Hematopoietic multipotent progenitor cell treated with erythropoietin and hydrocortisone succinate and interleukin-3 and kit ligand, for 6 days (in vitro differentiated cells): Measurements from ENCODE around the gene CDH13.

ENCODE experiments used
- DNase-seq: peaks from one replicate; pipeline ENCODE4 v3.0.0-alpha.2; 2015

Gene CDH13

GRCh38 chr16:83329441-83329840 lies 702.7 kb downstream of the CDH13 start:
- no peak for DNase-seq

GRCh38 chr16:83330251-83330650 lies 703.5 kb downstream of the CDH13 start:
- DNase-seq: no peak

- no peak for DNase-seq
Observed at GRCh38 chr16:83335076-83335475, 708.3 kb downstream of the CDH13 start.

GRCh38 chr16:83336603-83337002 lies 709.8 kb downstream of the CDH13 start:
- no peak for DNase-seq

- DNase-seq: no peak
Observed at GRCh38 chr16:83338138-83338537, 711.4 kb downstream of the CDH13 start.

- DNase-seq: no peak
Observed at GRCh38 chr16:83338941-83339340, 712.2 kb downstream of the CDH13 start.

- DNase-seq: no peak
Observed at GRCh38 chr16:83343935-83344366, 717.2 kb downstream of the CDH13 start.

GRCh38 chr16:83345846-83346640 lies 719.3 kb downstream of the CDH13 start:
- no peak for DNase-seq

- no peak for DNase-seq
Observed at GRCh38 chr16:83348991-83349390, 722.2 kb downstream of the CDH13 start.

- no peak for DNase-seq
Observed at GRCh38 chr16:83350481-83350880, 723.7 kb downstream of the CDH13 start.

- DNase-seq: no peak
Observed at GRCh38 chr16:83351846-83352245, 725.1 kb downstream of the CDH13 start.

GRCh38 chr16:83353241-83353640 lies 726.5 kb downstream of the CDH13 start:
- DNase-seq: no peak

- DNase-seq: no peak
Observed at GRCh38 chr16:83354015-83354414, 727.2 kb downstream of the CDH13 start.

GRCh38 chr16:83355570-83356218 lies 728.9 kb downstream of the CDH13 start:
- DNase-seq: no peak

GRCh38 chr16:83356266-83356665 lies 729.5 kb downstream of the CDH13 start:
- DNase-seq: peak; percentile 73

GRCh38 chr16:83356986-83357385 lies 730.2 kb downstream of the CDH13 start:
- DNase-seq: no peak

GRCh38 chr16:83363521-83363920 lies 736.8 kb downstream of the CDH13 start:
- no peak for DNase-seq

- no peak for DNase-seq
Observed at GRCh38 chr16:83365166-83365565, 738.4 kb downstream of the CDH13 start.

GRCh38 chr16:83366228-83366627 lies 739.5 kb downstream of the CDH13 start:
- DNase-seq: no peak

GRCh38 chr16:83374979-83375378 lies 748.2 kb downstream of the CDH13 start:
- no peak for DNase-seq

- no peak for DNase-seq
Observed at GRCh38 chr16:83389751-83390150, 763.0 kb downstream of the CDH13 start.

- no peak for DNase-seq
Observed at GRCh38 chr16:83390759-83391158, 764.0 kb downstream of the CDH13 start.

GRCh38 chr16:83392743-83393142 lies 766.0 kb downstream of the CDH13 start:
- DNase-seq: no peak

- DNase-seq: no peak
Observed at GRCh38 chr16:83393196-83393981, 766.6 kb downstream of the CDH13 start.
